Measurements from ENCODE around the gene PMEPA1. TPM values are rescaled to one million over a fixed set of nuclear protein-coding genes. Genes with fewer than 3 reads are reported as not detected.

Gene PMEPA1
- total and polyA plus RNA-seq, 2 experiments from 2014 or later: 7.3 to 15.4 TPM

DNA sequence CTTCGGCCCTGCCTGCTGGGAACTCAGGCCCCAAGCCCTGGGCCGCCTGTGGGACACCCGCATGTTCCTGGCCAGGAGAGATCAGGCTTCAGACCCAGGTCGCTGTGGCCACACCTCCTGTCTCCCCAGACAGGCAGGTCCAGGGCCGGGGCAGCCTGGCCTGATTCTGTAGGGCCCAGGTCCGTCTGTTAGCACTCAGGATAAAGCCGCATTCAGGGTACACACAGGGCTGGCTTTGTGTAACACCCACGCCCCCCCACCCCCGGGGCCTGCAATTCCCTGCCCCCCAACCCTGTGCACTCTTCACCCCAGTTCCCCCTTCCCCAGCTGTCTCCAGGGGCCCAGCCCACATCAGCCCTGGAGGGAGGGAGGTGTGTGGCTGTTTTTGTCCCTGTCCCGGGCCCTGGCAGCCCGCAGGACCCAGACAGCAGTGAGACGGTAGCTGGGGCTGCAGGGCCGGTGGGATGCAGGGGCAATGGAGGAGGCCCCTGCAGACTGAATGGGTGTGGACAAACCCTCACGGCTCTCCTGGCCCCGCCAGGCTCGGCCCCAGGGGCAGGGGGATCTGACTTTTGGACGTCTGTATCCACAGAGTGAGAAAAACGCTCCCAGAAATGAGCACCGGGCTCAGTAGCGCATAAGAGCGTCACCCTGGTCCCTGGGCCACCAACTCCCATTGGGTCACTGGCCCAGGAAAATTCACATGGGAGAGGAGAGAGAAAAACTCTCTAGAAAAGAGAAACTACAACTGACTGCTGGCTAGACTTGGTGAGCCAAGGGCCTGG is 47.2 kb downstream of the PMEPA1 start:
- Histone ChIP-seq H2AFZ (no peak overlapping the region), H3K27ac (ENCODE audit: low read depth) (no peak overlapping the region), H3K27me3 (ENCODE audit: insufficient read depth) (no peaks in the 10 kb centered on the region), H3F3A (replicated peaks; ENCODE audit: low read depth) (no peaks in the 10 kb centered on the region), H3K4me2 (no peak overlapping the region), H4K20me1 (replicated peaks; ENCODE audit: insufficient read depth) (peaks cover 16% of the 10 kb centered on the region; the same call in 1 of the 2 replicates), H3K36me3 (ENCODE audit: insufficient read depth) (no peaks in the 10 kb centered on the region), H3K4me3 (no peak overlapping the region), H3K9me2 (ENCODE audit: insufficient read depth) (no peaks in the 10 kb centered on the region), H3K79me2 (replicated peaks; ENCODE audit: insufficient read depth) (peaks cover 60% of the 10 kb centered on the region), H3K4me1 (ENCODE audit: insufficient read depth) (peaks cover 7% of the 10 kb centered on the region)
- Mint-ChIP-seq H3K27me3 (ENCODE audit: insufficient read depth, low read depth, poor library complexity) (peaks cover 18% of the 10 kb centered on the region), H3K9me3 (no peaks in the 10 kb centered on the region; the same call in 2 of the 3 replicates), H3K27ac (peak overlapping the region; percentile 85), H3K36me3 (ENCODE audit: low read depth) (peaks cover 16% of the 10 kb centered on the region), H3K4me1 (peaks cover 32% of the 10 kb centered on the region), H3K4me3 (no peak overlapping the region)
- DNase-seq (ENCODE audit: low spot score) (no peak), ATAC-seq (peak; percentile 80)
- TF ChIP-seq POLR2AphosphoS5 (IDR thresholded peaks at IDR 0.05; ENCODE audit: low read depth): 0 out of 2 replicates have a peak, but pooled peaks have one; percentile 17
- TF ChIP-seq, protein P1, sequence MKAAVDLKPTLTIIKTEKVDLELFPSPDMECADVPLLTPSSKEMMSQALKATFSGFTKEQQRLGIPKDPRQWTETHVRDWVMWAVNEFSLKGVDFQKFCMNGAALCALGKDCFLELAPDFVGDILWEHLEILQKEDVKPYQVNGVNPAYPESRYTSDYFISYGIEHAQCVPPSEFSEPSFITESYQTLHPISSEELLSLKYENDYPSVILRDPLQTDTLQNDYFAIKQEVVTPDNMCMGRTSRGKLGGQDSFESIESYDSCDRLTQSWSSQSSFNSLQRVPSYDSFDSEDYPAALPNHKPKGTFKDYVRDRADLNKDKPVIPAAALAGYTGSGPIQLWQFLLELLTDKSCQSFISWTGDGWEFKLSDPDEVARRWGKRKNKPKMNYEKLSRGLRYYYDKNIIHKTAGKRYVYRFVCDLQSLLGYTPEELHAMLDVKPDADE (IDR thresholded peaks at IDR 0.05): no peak
- no peak for TF ChIP-seq CREB1 (CRISPR knock-in tag; IDR thresholded peaks at IDR 0.05; ENCODE audit: low read depth)
- TF ChIP-seq NANOG (IDR thresholded peaks at IDR 0.05; ENCODE audit: borderline replicate concordance): no peak

DNA sequence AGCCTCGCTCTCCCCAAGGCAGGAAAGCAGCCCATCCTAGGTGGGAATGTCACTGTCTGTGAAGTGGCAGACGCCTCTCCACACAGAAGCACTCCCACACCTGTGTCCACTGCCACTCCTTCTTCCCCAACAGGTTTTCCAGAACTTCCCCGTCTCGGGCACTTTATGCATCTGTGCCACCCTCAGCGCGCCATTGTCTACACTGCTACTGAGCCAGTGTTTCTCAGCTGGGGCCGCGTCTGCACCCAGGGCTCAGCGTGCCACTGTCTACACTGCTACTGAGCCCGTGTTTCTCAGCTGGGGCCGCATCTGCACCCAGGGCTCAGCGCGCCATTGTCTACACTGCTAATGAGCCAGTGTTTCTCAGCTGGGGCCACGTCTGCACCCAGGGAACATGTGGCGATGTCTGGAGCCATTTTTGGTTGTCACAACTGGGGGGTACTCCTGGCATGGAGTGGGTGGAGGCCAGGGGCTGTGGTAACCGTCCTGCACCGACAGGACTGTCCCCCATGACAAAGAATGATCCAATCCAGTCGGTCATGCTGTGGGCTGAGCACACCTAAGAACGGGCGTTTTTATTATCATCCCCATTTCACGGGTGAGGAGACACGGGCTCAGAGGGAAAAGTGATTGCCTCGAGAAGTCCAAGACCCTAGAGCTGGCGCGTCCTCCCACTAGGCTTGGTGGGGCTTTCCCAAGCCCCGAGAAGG is 47.9 kb downstream of the PMEPA1 start:
- H3K36me3 ChIP-seq (ENCODE audit: insufficient read depth): no peaks in the 10 kb centered on the region
- H3K4me1 Mint-ChIP-seq: peaks cover 25% of the 10 kb centered on the region
- H4K20me1 ChIP-seq (replicated peaks; ENCODE audit: insufficient read depth): peaks cover 16% of the 10 kb centered on the region; the same call in 1 of the 2 replicates
- H3F3A ChIP-seq (replicated peaks; ENCODE audit: low read depth): no peaks in the 10 kb centered on the region
- H3K79me2 ChIP-seq (replicated peaks; ENCODE audit: insufficient read depth): peaks cover 53% of the 10 kb centered on the region
- no peaks in the 10 kb centered on the region for H3K27me3 ChIP-seq (ENCODE audit: insufficient read depth)
- H2AFZ ChIP-seq: no peak overlapping the region
- peaks cover 16% of the 10 kb centered on the region for H3K36me3 Mint-ChIP-seq (ENCODE audit: low read depth)
- H3K9me2 ChIP-seq (ENCODE audit: insufficient read depth): no peaks in the 10 kb centered on the region
- H3K4me3 ChIP-seq: no peak overlapping the region
- no peaks in the 10 kb centered on the region; the same call in 2 of the 3 replicates for H3K9me3 Mint-ChIP-seq
- H3K27ac ChIP-seq (ENCODE audit: low read depth): no peak overlapping the region
- peak overlapping the region; percentile 21; the same call in 1 of the 2 replicates for H3K27ac Mint-ChIP-seq
- DNase-seq (ENCODE audit: low spot score) (no peak), ATAC-seq (no peak)
- no peaks in the 10 kb centered on the region; the same call in 1 of the 2 replicates for H3K4me1 ChIP-seq (ENCODE audit: insufficient read depth)
- H3K4me3 Mint-ChIP-seq: no peak overlapping the region
- H3K4me2 ChIP-seq: no peak overlapping the region
- H3K27me3 Mint-ChIP-seq (ENCODE audit: insufficient read depth, low read depth, poor library complexity): peaks cover 17% of the 10 kb centered on the region
- TF ChIP-seq JUNB (IDR thresholded peaks at IDR 0.05; ENCODE audit: unreplicated experiment): no peak
- TF ChIP-seq, protein P2, sequence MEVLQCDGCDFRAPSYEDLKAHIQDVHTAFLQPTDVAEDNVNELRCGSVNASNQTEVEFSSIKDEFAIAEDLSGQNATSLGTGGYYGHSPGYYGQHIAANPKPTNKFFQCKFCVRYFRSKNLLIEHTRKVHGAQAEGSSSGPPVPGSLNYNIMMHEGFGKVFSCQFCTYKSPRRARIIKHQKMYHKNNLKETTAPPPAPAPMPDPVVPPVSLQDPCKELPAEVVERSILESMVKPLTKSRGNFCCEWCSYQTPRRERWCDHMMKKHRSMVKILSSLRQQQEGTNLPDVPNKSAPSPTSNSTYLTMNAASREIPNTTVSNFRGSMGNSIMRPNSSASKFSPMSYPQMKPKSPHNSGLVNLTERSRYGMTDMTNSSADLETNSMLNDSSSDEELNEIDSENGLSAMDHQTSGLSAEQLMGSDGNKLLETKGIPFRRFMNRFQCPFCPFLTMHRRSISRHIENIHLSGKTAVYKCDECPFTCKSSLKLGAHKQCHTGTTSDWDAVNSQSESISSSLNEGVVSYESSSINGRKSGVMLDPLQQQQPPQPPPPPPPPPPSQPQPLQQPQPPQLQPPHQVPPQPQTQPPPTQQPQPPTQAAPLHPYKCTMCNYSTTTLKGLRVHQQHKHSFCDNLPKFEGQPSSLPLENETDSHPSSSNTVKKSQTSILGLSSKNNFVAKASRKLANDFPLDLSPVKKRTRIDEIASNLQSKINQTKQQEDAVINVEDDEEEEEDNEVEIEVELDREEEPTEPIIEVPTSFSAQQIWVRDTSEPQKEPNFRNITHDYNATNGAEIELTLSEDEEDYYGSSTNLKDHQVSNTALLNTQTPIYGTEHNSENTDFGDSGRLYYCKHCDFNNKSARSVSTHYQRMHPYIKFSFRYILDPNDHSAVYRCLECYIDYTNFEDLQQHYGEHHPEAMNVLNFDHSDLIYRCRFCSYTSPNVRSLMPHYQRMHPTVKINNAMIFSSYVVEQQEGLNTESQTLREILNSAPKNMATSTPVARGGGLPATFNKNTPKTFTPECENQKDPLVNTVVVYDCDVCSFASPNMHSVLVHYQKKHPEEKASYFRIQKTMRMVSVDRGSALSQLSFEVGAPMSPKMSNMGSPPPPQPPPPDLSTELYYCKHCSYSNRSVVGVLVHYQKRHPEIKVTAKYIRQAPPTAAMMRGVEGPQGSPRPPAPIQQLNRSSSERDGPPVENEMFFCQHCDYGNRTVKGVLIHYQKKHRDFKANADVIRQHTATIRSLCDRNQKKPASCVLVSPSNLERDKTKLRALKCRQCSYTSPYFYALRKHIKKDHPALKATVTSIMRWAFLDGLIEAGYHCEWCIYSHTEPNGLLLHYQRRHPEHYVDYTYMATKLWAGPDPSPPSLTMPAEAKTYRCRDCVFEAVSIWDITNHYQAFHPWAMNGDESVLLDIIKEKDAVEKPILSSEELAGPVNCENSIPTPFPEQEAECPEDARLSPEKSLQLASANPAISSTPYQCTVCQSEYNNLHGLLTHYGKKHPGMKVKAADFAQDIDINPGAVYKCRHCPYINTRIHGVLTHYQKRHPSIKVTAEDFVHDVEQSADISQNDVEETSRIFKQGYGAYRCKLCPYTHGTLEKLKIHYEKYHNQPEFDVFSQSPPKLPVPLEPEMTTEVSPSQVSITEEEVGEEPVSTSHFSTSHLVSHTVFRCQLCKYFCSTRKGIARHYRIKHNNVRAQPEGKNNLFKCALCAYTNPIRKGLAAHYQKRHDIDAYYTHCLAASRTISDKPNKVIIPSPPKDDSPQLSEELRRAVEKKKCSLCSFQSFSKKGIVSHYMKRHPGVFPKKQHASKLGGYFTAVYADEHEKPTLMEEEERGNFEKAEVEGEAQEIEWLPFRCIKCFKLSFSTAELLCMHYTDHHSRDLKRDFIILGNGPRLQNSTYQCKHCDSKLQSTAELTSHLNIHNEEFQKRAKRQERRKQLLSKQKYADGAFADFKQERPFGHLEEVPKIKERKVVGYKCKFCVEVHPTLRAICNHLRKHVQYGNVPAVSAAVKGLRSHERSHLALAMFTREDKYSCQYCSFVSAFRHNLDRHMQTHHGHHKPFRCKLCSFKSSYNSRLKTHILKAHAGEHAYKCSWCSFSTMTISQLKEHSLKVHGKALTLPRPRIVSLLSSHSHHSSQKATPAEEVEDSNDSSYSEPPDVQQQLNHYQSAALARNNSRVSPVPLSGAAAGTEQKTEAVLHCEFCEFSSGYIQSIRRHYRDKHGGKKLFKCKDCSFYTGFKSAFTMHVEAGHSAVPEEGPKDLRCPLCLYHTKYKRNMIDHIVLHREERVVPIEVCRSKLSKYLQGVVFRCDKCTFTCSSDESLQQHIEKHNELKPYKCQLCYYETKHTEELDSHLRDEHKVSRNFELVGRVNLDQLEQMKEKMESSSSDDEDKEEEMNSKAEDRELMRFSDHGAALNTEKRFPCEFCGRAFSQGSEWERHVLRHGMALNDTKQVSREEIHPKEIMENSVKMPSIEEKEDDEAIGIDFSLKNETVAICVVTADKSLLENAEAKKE (CRISPR knock-in tag; IDR thresholded peaks at IDR 0.05): no peak
- TF ChIP-seq, protein P1 (IDR thresholded peaks at IDR 0.05): no peak
- TF ChIP-seq, protein P3, sequence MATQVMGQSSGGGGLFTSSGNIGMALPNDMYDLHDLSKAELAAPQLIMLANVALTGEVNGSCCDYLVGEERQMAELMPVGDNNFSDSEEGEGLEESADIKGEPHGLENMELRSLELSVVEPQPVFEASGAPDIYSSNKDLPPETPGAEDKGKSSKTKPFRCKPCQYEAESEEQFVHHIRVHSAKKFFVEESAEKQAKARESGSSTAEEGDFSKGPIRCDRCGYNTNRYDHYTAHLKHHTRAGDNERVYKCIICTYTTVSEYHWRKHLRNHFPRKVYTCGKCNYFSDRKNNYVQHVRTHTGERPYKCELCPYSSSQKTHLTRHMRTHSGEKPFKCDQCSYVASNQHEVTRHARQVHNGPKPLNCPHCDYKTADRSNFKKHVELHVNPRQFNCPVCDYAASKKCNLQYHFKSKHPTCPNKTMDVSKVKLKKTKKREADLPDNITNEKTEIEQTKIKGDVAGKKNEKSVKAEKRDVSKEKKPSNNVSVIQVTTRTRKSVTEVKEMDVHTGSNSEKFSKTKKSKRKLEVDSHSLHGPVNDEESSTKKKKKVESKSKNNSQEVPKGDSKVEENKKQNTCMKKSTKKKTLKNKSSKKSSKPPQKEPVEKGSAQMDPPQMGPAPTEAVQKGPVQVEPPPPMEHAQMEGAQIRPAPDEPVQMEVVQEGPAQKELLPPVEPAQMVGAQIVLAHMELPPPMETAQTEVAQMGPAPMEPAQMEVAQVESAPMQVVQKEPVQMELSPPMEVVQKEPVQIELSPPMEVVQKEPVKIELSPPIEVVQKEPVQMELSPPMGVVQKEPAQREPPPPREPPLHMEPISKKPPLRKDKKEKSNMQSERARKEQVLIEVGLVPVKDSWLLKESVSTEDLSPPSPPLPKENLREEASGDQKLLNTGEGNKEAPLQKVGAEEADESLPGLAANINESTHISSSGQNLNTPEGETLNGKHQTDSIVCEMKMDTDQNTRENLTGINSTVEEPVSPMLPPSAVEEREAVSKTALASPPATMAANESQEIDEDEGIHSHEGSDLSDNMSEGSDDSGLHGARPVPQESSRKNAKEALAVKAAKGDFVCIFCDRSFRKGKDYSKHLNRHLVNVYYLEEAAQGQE (IDR thresholded peaks at IDR 0.05; ENCODE audit: unreplicated experiment): no peak

Data from GM23338 (cell line).